Lung (tissue), 12 donors: ENCODE measurements around the gene AUH. TPM values are rescaled to one million over a fixed set of nuclear protein-coding genes. Genes with fewer than 3 reads are reported as not detected.
A peak's percentile ranks its signal among the peaks of the same experiment; 100 is the strongest.
"Not testable (repeated sequence)": the region's sequence is repeated elsewhere in the genome, so short reads cannot be mapped to it uniquely, and the experiment has no call there.

Source experiments
- ATAC-seq: fragments of 200-7000 bp; cut with Tn5 transposase; one replicate; pipeline ENCODE4 v1.9.1; 2020; ENCODE audit warnings: moderate number of reproducible peaks; ENCODE audit not compliant: insufficient read depth, low FRiP score
- DNase-seq, 3 donors: peaks; one replicate each; pipeline ENCODE4 v3.0.0-alpha.2; 2013 to 2017
- H3K27ac ChIP-seq, 2 donors: one replicate each; pipeline ENCODE4 v1.5.1; 2013; ENCODE audit warnings: mild to moderate bottlenecking in 2 of 2, moderate library complexity in 2 of 2, control low read depth in 1 of 2, inconsistent platforms in 1 of 2, low read depth in 1 of 2, low read length in 1 of 2
- H3K27me3 ChIP-seq, 3 donors: one replicate each; pipeline ENCODE4 v1.5.1; 2013; ENCODE audit warnings: low read length in 2 of 3; ENCODE audit not compliant: control insufficient read depth in 3 of 3, insufficient read depth in 3 of 3
- H3K36me3 ChIP-seq, 4 donors: one replicate each; pipeline ENCODE4 v1.5.1; 2013; ENCODE audit warnings: low read length in 4 of 4, mild to moderate bottlenecking in 1 of 4, moderate library complexity in 1 of 4; ENCODE audit not compliant: control insufficient read depth in 4 of 4, insufficient read depth in 4 of 4
- H3K4me1 ChIP-seq, 5 donors: one replicate each; pipeline ENCODE4 v1.5.1; 2013; ENCODE audit warnings: low read length in 5 of 5, mild to moderate bottlenecking in 2 of 5, moderate library complexity in 1 of 5; ENCODE audit not compliant: control insufficient read depth in 5 of 5, insufficient read depth in 5 of 5
- H3K4me3 ChIP-seq: one replicate; pipeline ENCODE4 v1.5.1; 2013; ENCODE audit warnings: mild to moderate bottlenecking, control low read depth, moderate library complexity
- H3K9ac ChIP-seq, 2 donors: one replicate each; pipeline ENCODE4 v1.5.1; 2013; ENCODE audit warnings: low read length in 2 of 2, control low read depth in 1 of 2; ENCODE audit not compliant: insufficient read depth in 1 of 2
- H3K9me3 ChIP-seq, 4 donors: one replicate each; pipeline ENCODE4 v1.5.1; 2013; ENCODE audit warnings: low read length in 3 of 4, mild to moderate bottlenecking in 1 of 4, moderate library complexity in 1 of 4; ENCODE audit not compliant: control insufficient read depth in 4 of 4, insufficient read depth in 3 of 4
- CTCF ChIP-seq: IDR thresholded peaks from 2 replicates; pipeline ENCODE4 v1.5.1; 2012; ENCODE audit warnings: mild to moderate bottlenecking; ENCODE audit errors: control extremely low read depth, extremely low read depth
- WGBS, 2 donors: extraction: QIAGEN DNeasy Blood & Tissue Kit; methylation state at CpG; one replicate each; pipeline ENCODE4 v1.1.7; 2013; 5-methylcytosine and 5-hydroxymethylcytosine counted together
- polyA plus RNA-seq, 2 donors: library from polyadenylated mRNA; stranded (reverse); fragments of 200-250 nt; gene quantifications; one replicate each; pipeline ENCODE4 v1.2.1, GENCODE V29; 2013
- total RNA-seq, 2 donors: library from RNA; depleted of rRNA in 1 of 2; stranded (reverse); fragments of >200 nt in 1 of 2; gene quantifications; one replicate each; pipeline ENCODE4 v1.2.1, GENCODE V29; 2014 to 2021
- donor health status: control.
- donor health status: control.
- donor health status: Bipolar disorder and iron deficiency.
- donor health status: healthy.
- donor health status: DM: yes; HTN: yes; CAD: no.

AUH gene
- total and polyA plus RNA-seq, 4 donors, result 10.5 to 76.8 (median 16.2) TPM

GRCh38 chr9:91202736-91203283, 158.9 kb downstream of the AUH start:
- Histone ChIP-seq H3K9ac (no peak overlapping the region), H3K4me3 (no peak overlapping the region), H3K4me1 (peaks cover 0 to 13% (median 6%) of the 10 kb centered on the region in 5 donors), H3K27me3 (no peaks in the 10 kb centered on the region), H3K27ac (no peak overlapping the region), H3K9me3 (peaks cover 0 to 9% (median 0%) of the 10 kb centered on the region in 4 donors), H3K36me3 (no peaks in the 10 kb centered on the region)
- TF ChIP-seq CTCF, result no peak
- DNase-seq (peak; percentile 38 to 85 (median 78)), ATAC-seq (no peak)

GRCh38 chr9:91200692-91201336, 160.9 kb downstream of the AUH start:
- no peaks in the 10 kb centered on the region for H3K27me3 ChIP-seq
- H3K9me3 ChIP-seq, result peaks cover 0 to 9% (median 0%) of the 10 kb centered on the region in 4 donors
- H3K9ac ChIP-seq, result no peak overlapping the region
- H3K4me1 ChIP-seq, result peaks cover 4 to 29% (median 8%) of the 10 kb centered on the region in 5 donors
- H3K27ac ChIP-seq, result no peak overlapping the region
- no peak for DNase-seq
- no peaks in the 10 kb centered on the region for H3K36me3 ChIP-seq
- no peak for TF ChIP-seq CTCF
- WGBS, 2 donors, result 95 to 97% methylated on average over 2 of the region's 2 CpGs
- no peak for ATAC-seq
- H3K4me3 ChIP-seq, result no peak overlapping the region

GRCh38 chr9:91199739-91200497, 161.8 kb downstream of the AUH start:
- no peak for TF ChIP-seq CTCF
- DNase-seq, result no peak
- WGBS, 2 donors, result 33 to 52% methylated on average over 1 of the region's 1 CpG
- ATAC-seq, result no peak
- no peak overlapping the region for H3K9ac ChIP-seq
- H3K27ac ChIP-seq, result no peak overlapping the region
- no peaks in the 10 kb centered on the region for H3K27me3 ChIP-seq
- no peak overlapping the region for H3K4me3 ChIP-seq
- H3K36me3 ChIP-seq, result no peaks in the 10 kb centered on the region
- peaks cover 0 to 9% (median 0%) of the 10 kb centered on the region in 4 donors for H3K9me3 ChIP-seq
- H3K4me1 ChIP-seq, result peaks cover 4 to 37% (median 14%) of the 10 kb centered on the region in 5 donors

GRCh38 chr9:91198881-91199280, 162.8 kb downstream of the AUH start:
- H3K27ac ChIP-seq, H3K27me3 ChIP-seq: not testable (repeated sequence)

More at GRCh38 chr9:91198881-91199280, 162.8 kb downstream of the AUH start:
- H3K36me3 ChIP-seq, DNase-seq, H3K4me3 ChIP-seq, H3K9me3 ChIP-seq, H3K9ac ChIP-seq, ATAC-seq: not testable (repeated sequence)
- 97% methylated on average over 5 of the region's 5 CpGs for WGBS, 2 donors
- H3K4me1 ChIP-seq, result peaks cover 4 to 48% (median 19%) of the 10 kb centered on the region in 5 donors
